ENCODE data around the gene CSAG3.

GRCh38 chrX:152733261-152733975, 25.6 kb upstream of the CSAG3 start, which contains the start of the genes CSAG1 and MAGEA12:
- TF ChIP-seq CTCF (conservative IDR thresholded peaks at IDR 0.05; ENCODE audit: low read depth in 2 of 2) (no peak), JUNB (IDR thresholded peaks at IDR 0.05; ENCODE audit: unreplicated experiment) (no peak), STAT1 (IDR thresholded peaks at IDR 0.05; ENCODE audit: unreplicated experiment) (no peak), EZH2 (IDR thresholded peaks at IDR 0.05; ENCODE audit: low read depth, unreplicated experiment) (no peak), POLR2AphosphoS5 (IDR thresholded peaks at IDR 0.05; ENCODE audit: low read depth) (no peak), EZH2phosphoT487 (IDR thresholded peaks at IDR 0.05; ENCODE audit: unreplicated experiment) (no peak), CREB1 (CRISPR knock-in tag; IDR thresholded peaks at IDR 0.05; ENCODE audit: low read depth) (no peak), ZNF462 (CRISPR knock-in tag; IDR thresholded peaks at IDR 0.05) (no peak), ZNF331 (CRISPR knock-in tag; IDR thresholded peaks at IDR 0.05; ENCODE audit: low read depth) (no peak), NANOG (IDR thresholded peaks at IDR 0.05; ENCODE audit: borderline replicate concordance) (no peak)
- TF ChIP-seq, protein P1, sequence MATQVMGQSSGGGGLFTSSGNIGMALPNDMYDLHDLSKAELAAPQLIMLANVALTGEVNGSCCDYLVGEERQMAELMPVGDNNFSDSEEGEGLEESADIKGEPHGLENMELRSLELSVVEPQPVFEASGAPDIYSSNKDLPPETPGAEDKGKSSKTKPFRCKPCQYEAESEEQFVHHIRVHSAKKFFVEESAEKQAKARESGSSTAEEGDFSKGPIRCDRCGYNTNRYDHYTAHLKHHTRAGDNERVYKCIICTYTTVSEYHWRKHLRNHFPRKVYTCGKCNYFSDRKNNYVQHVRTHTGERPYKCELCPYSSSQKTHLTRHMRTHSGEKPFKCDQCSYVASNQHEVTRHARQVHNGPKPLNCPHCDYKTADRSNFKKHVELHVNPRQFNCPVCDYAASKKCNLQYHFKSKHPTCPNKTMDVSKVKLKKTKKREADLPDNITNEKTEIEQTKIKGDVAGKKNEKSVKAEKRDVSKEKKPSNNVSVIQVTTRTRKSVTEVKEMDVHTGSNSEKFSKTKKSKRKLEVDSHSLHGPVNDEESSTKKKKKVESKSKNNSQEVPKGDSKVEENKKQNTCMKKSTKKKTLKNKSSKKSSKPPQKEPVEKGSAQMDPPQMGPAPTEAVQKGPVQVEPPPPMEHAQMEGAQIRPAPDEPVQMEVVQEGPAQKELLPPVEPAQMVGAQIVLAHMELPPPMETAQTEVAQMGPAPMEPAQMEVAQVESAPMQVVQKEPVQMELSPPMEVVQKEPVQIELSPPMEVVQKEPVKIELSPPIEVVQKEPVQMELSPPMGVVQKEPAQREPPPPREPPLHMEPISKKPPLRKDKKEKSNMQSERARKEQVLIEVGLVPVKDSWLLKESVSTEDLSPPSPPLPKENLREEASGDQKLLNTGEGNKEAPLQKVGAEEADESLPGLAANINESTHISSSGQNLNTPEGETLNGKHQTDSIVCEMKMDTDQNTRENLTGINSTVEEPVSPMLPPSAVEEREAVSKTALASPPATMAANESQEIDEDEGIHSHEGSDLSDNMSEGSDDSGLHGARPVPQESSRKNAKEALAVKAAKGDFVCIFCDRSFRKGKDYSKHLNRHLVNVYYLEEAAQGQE (IDR thresholded peaks at IDR 0.05; ENCODE audit: unreplicated experiment): no peak
- TF ChIP-seq, protein P2, sequence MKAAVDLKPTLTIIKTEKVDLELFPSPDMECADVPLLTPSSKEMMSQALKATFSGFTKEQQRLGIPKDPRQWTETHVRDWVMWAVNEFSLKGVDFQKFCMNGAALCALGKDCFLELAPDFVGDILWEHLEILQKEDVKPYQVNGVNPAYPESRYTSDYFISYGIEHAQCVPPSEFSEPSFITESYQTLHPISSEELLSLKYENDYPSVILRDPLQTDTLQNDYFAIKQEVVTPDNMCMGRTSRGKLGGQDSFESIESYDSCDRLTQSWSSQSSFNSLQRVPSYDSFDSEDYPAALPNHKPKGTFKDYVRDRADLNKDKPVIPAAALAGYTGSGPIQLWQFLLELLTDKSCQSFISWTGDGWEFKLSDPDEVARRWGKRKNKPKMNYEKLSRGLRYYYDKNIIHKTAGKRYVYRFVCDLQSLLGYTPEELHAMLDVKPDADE (IDR thresholded peaks at IDR 0.05): no peak

Measured in GM23338 (cell line).